ENCODE results near the gene GSTM3. TPM values are rescaled to one million over a fixed set of nuclear protein-coding genes. Genes with fewer than 3 reads are reported as not detected.

Gene GSTM3
- total RNA-seq, 1 experiment from 2014 or later, result 67.9 TPM

DNA sequence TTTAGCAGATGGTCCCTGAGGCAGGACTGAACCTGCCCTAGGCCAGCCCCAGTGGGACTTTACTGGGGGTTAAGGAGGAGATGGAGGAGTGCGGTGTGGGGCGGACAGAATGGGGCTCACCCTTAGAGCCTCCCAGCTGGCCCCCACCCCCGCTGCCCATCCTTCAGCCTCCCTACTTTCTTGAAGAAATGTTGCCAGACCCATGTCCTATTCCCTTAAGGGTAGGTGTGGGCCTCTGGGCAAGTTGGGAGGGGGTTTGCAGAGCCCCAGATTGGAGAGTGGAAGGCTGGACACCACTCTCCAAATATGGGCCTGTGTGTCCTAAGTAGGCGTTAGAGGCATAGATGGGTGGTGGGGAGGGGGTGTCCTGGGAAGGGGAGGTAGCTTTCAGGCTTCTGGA is 42.1 kb upstream of the GSTM3 start:
- Mint-ChIP-seq H3K36me3 (ENCODE audit: insufficient read depth, unreplicated experiment) (no peaks in the 10 kb centered on the region), H3K4me1 (ENCODE audit: low read depth, unreplicated experiment) (peaks cover 41% of the 10 kb centered on the region), H3K27ac (ENCODE audit: unreplicated experiment) (peak overlapping the region; percentile 50), H3K4me3 (ENCODE audit: low read depth, unreplicated experiment) (no peak overlapping the region), H3K27me3 (ENCODE audit: unreplicated experiment) (no peaks in the 10 kb centered on the region), H3K9me3 (ENCODE audit: low read depth, unreplicated experiment) (no peaks in the 10 kb centered on the region)
- TF ChIP-seq CTCF (IDR thresholded peaks at IDR 0.05; ENCODE audit: unreplicated experiment), result no peak
- no TSS peak for BruUV-seq (replicated peaks)
- intact Hi-C loops (cut with micrococcal nuclease; ENCODE audit: unreplicated experiment), result loop anchor here (2.0 to 10.0 kb wide), 2 partner anchors 132 to 198 kb away; partner anchors contain the start of gene CSF1
- CTCF ChIA-PET, result interaction anchor here (2.5 kb wide), 1 partner anchor 202 kb away, joined by 16 read pairs; the partner anchor contains the start of gene AHCYL1
- no peak for DNase-seq

- DNase-seq, result no peak
- no peaks in the 10 kb centered on the region for H3K9me3 Mint-ChIP-seq (ENCODE audit: low read depth, unreplicated experiment)
- no peak overlapping the region for H3K27ac Mint-ChIP-seq (ENCODE audit: unreplicated experiment)
- CTCF ChIA-PET, result interaction anchor here (2.5 kb wide), 1 partner anchor 202 kb away, joined by 16 read pairs; the partner anchor contains the start of gene AHCYL1
- intact Hi-C loops (cut with micrococcal nuclease; ENCODE audit: unreplicated experiment), result loop anchor here (2.0 to 10.0 kb wide), 2 partner anchors 132 to 198 kb away; partner anchors contain the start of gene CSF1
- peaks cover 39% of the 10 kb centered on the region for H3K4me1 Mint-ChIP-seq (ENCODE audit: low read depth, unreplicated experiment)
- no peaks in the 10 kb centered on the region for H3K27me3 Mint-ChIP-seq (ENCODE audit: unreplicated experiment)
- TF ChIP-seq CTCF (IDR thresholded peaks at IDR 0.05; ENCODE audit: unreplicated experiment), result no peak
- no TSS peak for BruUV-seq (replicated peaks)
- no peak overlapping the region for H3K4me3 Mint-ChIP-seq (ENCODE audit: low read depth, unreplicated experiment)
- H3K36me3 Mint-ChIP-seq (ENCODE audit: insufficient read depth, unreplicated experiment), result no peaks in the 10 kb centered on the region
Observed at GRCh38 chr1:109782514-109782913, 41.7 kb upstream of the GSTM3 start.

- Mint-ChIP-seq H3K36me3 (ENCODE audit: insufficient read depth, unreplicated experiment) (no peaks in the 10 kb centered on the region), H3K4me1 (ENCODE audit: low read depth, unreplicated experiment) (peaks cover 32% of the 10 kb centered on the region)
- CTCF ChIA-PET, result interaction anchor here (0.6 to 2.5 kb wide), 2 partner anchors 185 to 203 kb away, joined by 4 to 16 read pairs; partner anchors contain the start of gene AHCYL1
Observed at GRCh38 chr1:109781806-109782205, 41.0 kb upstream of the GSTM3 start.

GRCh38 chr1:109780982-109781381 is 40.1 kb upstream of the GSTM3 start:
- Mint-ChIP-seq H3K4me1 (ENCODE audit: low read depth, unreplicated experiment) (peaks cover 24% of the 10 kb centered on the region), H3K36me3 (ENCODE audit: insufficient read depth, unreplicated experiment) (no peaks in the 10 kb centered on the region), H3K9me3 (ENCODE audit: low read depth, unreplicated experiment) (no peaks in the 10 kb centered on the region), H3K27me3 (ENCODE audit: unreplicated experiment) (peaks cover under 1% of the 10 kb centered on the region), H3K27ac (ENCODE audit: unreplicated experiment) (no peak overlapping the region), H3K4me3 (ENCODE audit: low read depth, unreplicated experiment) (no peak overlapping the region)
- intact Hi-C loops (cut with micrococcal nuclease; ENCODE audit: unreplicated experiment), result loop anchor here (10.0 kb wide), 1 partner anchor 134 kb away; the partner anchor contains the start of gene CSF1
- BruUV-seq (replicated peaks), result no TSS peak
- CTCF ChIA-PET, result interaction anchor here (0.6 kb wide), 1 partner anchor 186 kb away, joined by 4 read pairs; no protein-coding TSS in a partner anchor
- TF ChIP-seq CTCF (IDR thresholded peaks at IDR 0.05; ENCODE audit: unreplicated experiment), result no peak
- no peak for DNase-seq

More at GRCh38 chr1:109781806-109782205, 41.0 kb upstream of the GSTM3 start:
- no TSS peak for BruUV-seq (replicated peaks)
- DNase-seq, result no peak
- no peaks in the 10 kb centered on the region for H3K9me3 Mint-ChIP-seq (ENCODE audit: low read depth, unreplicated experiment)
- TF ChIP-seq CTCF (IDR thresholded peaks at IDR 0.05; ENCODE audit: unreplicated experiment), result no peak
- intact Hi-C loops (cut with micrococcal nuclease; ENCODE audit: unreplicated experiment), result loop anchor here (2.0 to 10.0 kb wide), 2 partner anchors 133 to 199 kb away; partner anchors contain the start of gene CSF1
- no peak overlapping the region for H3K4me3 Mint-ChIP-seq (ENCODE audit: low read depth, unreplicated experiment)
- no peaks in the 10 kb centered on the region for H3K27me3 Mint-ChIP-seq (ENCODE audit: unreplicated experiment)
- H3K27ac Mint-ChIP-seq (ENCODE audit: unreplicated experiment), result no peak overlapping the region

Data from Calu3 (cell line).